Pancreas (tissue), 10 donors: ENCODE data around the gene NGDN. TPM values are rescaled to one million over a fixed set of nuclear protein-coding genes. Genes with fewer than 3 reads are reported as not detected.
A peak's percentile ranks its signal among the peaks of the same experiment; 100 is the strongest.

ENCODE experiments used
- ATAC-seq, 4 donors: fragments of 200-7000 bp; cut with Tn5 transposase; one replicate each; pipeline versions ENCODE4 v1.8.0 to v1.9.1; 2020; ENCODE audit warnings: mild to moderate bottlenecking in 4 of 4, moderate library complexity in 4 of 4
- DNase-seq, 6 donors: peaks; one replicate each; pipeline ENCODE4 v3.0.0-alpha.2; 2020
- FAIRE-seq: peaks from 2 replicates; lab custom pipeline; 2012; peaks lifted over from hg19 to GRCh38; lab: Jason Lieb, UNC
- H3K27ac ChIP-seq, 4 donors: fragments of 200-600 bp; sonication (generic); 1 replicate in 3 of 4; 2 replicates in 1 of 4; pipeline versions ENCODE4 v1.5.0 to v1.8.0; 2020
- H3K27me3 ChIP-seq, 4 donors: fragments of 200-600 bp; one replicate each; pipeline ENCODE4 v1.8.0; 2021
- H3K36me3 ChIP-seq, 3 donors: fragments of 200-600 bp; sonication (generic) in 1 of 3; one replicate each; pipeline versions ENCODE4 v1.5.0 to v1.8.0; 2020 to 2021
- H3K4me1 ChIP-seq, 3 donors: fragments of 200-600 bp; one replicate each; pipeline ENCODE4 v1.8.0; 2021
- H3K4me3 ChIP-seq, 4 donors: fragments of 200-600 bp; sonication (generic) in 2 of 4; one replicate each; pipeline versions ENCODE4 v1.5.0 to v1.8.0; 2020 to 2021
- H3K9me3 ChIP-seq, 4 donors: fragments of 200-600 bp; one replicate each; pipeline ENCODE4 v1.8.0; 2021
- CTCF ChIP-seq, 4 donors: fragments of 200-600 bp; sonication (generic) in 3 of 4; IDR thresholded peaks; one replicate each; pipeline versions ENCODE4 v1.5.0 to v1.8.0; 2021; ENCODE audit warnings: antibody characterized with exemption in 4 of 4
- WGBS, 2 donors: extraction: QIAGEN DNeasy Blood & Tissue Kit; methylation state at CpG; one replicate each; pipeline ENCODE4 v1.1.7; 2013; 5-methylcytosine and 5-hydroxymethylcytosine counted together
- intact Hi-C, 3 donors: fragments of 100-400 bp; cut with DNase I; formaldehyde crosslinking; loops; one replicate each; pipeline versions ENCODE4 v1.11.1 to v1.14.2; 2022
- polyA plus RNA-seq, 2 donors: library from polyadenylated mRNA; stranded (reverse); fragments of 200-250 nt; gene quantifications; one replicate each; pipeline ENCODE4 v1.2.3, GENCODE V29; 2013
- total RNA-seq, 6 donors: library from RNA; stranded (reverse); fragmentation: NEBNext Ultra II Directional in 4 of 6; extraction: Animal tissue kit (Norgen Biotek cat#: 25700) in 4 of 6; gene quantifications; one replicate each; pipeline versions ENCODE4 v1.2.1 to v1.2.4, GENCODE V29; 2021 to 2023
- donor health status: healthy with polysubstance abuse.
- donor health status: DM: no; HTN: no; CAD: no; lungs with moderate emphysema.
- donor health status: DM: no; HTN: no; CAD: no.
- donor health status: control.
- donor health status: control.
- donor health status: Bipolar disorder and iron deficiency.
- donor health status: DM: yes; HTN: yes; CAD: no.
- donor health status: DM: no; HTN: no; CAD: no.
- donor health status: DM: no; HTN: no; CAD: no.
- donor health status: DM: yes; HTN: yes; CAD: no.

Gene NGDN
- total and polyA plus RNA-seq, 8 donors: 9.8 to 33.7 (median 15.5) TPM

- FAIRE-seq: no peak
- H3K27ac ChIP-seq: no peak overlapping the region
- 61 to 72% methylated on average over 5 of the region's 5 CpGs for WGBS, 2 donors
Observed at GRCh38 chr14:23457587-23458445, 11.7 kb upstream of the NGDN start.

GRCh38 chr14:23460960-23461359 lies 8.5 kb upstream of the NGDN start:
- Histone ChIP-seq H3K4me1 (no peaks in the 10 kb centered on the region), H3K36me3 (no peaks in the 10 kb centered on the region), H3K9me3 (no peaks in the 10 kb centered on the region), H3K27me3 (no peaks in the 10 kb centered on the region), H3K4me3 (no peak overlapping the region), H3K27ac (no peak overlapping the region)
- DNase-seq: no peak
- intact Hi-C loops: no loop called here
- no peak for FAIRE-seq
- TF ChIP-seq CTCF (IDR thresholded peaks at IDR 0.05): no peak
- ATAC-seq: no peak

More at GRCh38 chr14:23457587-23458445, 11.7 kb upstream of the NGDN start:
- TF ChIP-seq CTCF (IDR thresholded peaks at IDR 0.05): no peak
- peak in 2 of 4 donors; percentile 56 to 58 for ATAC-seq
- H3K4me3 ChIP-seq: no peak overlapping the region
- H3K27me3 ChIP-seq: no peaks in the 10 kb centered on the region
- H3K36me3 ChIP-seq: no peaks in the 10 kb centered on the region
- H3K9me3 ChIP-seq: no peaks in the 10 kb centered on the region
- intact Hi-C loops: no loop called here
- H3K4me1 ChIP-seq: no peaks in the 10 kb centered on the region
- no peak for DNase-seq

GRCh38 chr14:23464700-23465099 lies 4.8 kb upstream of the NGDN start:
- H3K9me3 ChIP-seq: no peaks in the 10 kb centered on the region
- ATAC-seq: no peak
- no peaks in the 10 kb centered on the region for H3K4me1 ChIP-seq
- intact Hi-C loops: loop anchor here in 1 of 3 donors (5.0 kb wide), 1 partner anchor 137 kb away; no protein-coding TSS in a partner anchor
- H3K27ac ChIP-seq: no peak overlapping the region
- no peak for FAIRE-seq
- no peak overlapping the region for H3K4me3 ChIP-seq
- no peak for TF ChIP-seq CTCF (IDR thresholded peaks at IDR 0.05)
- no peaks in the 10 kb centered on the region for H3K27me3 ChIP-seq
- DNase-seq: no peak
- H3K36me3 ChIP-seq: no peaks in the 10 kb centered on the region

- intact Hi-C loops: loop anchor here in 1 of 3 donors (5.0 kb wide), 1 partner anchor 138 kb away; no protein-coding TSS in a partner anchor
- Histone ChIP-seq H3K27me3 (no peaks in the 10 kb centered on the region), H3K4me1 (peaks cover 0 to 3% (median 2%) of the 10 kb centered on the region in 3 donors), H3K4me3 (no peak overlapping the region), H3K9me3 (no peaks in the 10 kb centered on the region), H3K36me3 (no peaks in the 10 kb centered on the region), H3K27ac (no peak overlapping the region)
- ATAC-seq: no peak
- 62 to 68% methylated on average over 3 of the region's 3 CpGs for WGBS, 2 donors
- no peak for FAIRE-seq
- DNase-seq: no peak
- no peak for TF ChIP-seq CTCF (IDR thresholded peaks at IDR 0.05)
Observed at GRCh38 chr14:23465261-23465660, 4.2 kb upstream of the NGDN start.

GRCh38 chr14:23468704-23469126 lies 788 bp upstream of the NGDN start:
- Histone ChIP-seq H3K27ac (peak overlapping the region; percentile 64 to 81 (median 68)), H3K36me3 (peaks cover 0 to 22% (median 0%) of the 10 kb centered on the region in 3 donors), H3K4me1 (peaks cover 0 to 6% (median 5%) of the 10 kb centered on the region in 3 donors), H3K9me3 (no peaks in the 10 kb centered on the region), H3K4me3 (peak overlapping the region; percentile 21 to 96 (median 45)), H3K27me3 (no peaks in the 10 kb centered on the region)
- TF ChIP-seq CTCF (IDR thresholded peaks at IDR 0.05): no peak
- no peak for FAIRE-seq
- peak in 3 of 4 donors; percentile 1 to 3 (median 1) for ATAC-seq
- WGBS, 2 donors: 67 to 81% methylated on average over 15 of the region's 15 CpGs
- intact Hi-C loops: loop anchor here in 1 of 3 donors (5.0 kb wide), 1 partner anchor 141 kb away; no protein-coding TSS in a partner anchor
- DNase-seq: no peak
